Occipital lobe (tissue), 2 donors: Measurements from ENCODE around the gene ETFA. TPM values are rescaled to one million over a fixed set of nuclear protein-coding genes. Genes with fewer than 3 reads are reported as not detected.
"Not testable (repeated sequence)": the region's sequence is repeated elsewhere in the genome, so short reads cannot be mapped to it uniquely, and the experiment has no call there.

Source experiments
- DNase-seq: peaks from one replicate; lab custom pipeline; 2025; lab: John Stamatoyannopoulos, UW
- total RNA-seq: library from RNA; depleted of rRNA; stranded (reverse); fragments of >200 nt; gene quantifications from one replicate; pipeline ENCODE4 v1.2.3, GENCODE V29; 2014

ETFA gene
- total RNA-seq, 1 donor from 2014 or later: 66.3 TPM

DNA sequence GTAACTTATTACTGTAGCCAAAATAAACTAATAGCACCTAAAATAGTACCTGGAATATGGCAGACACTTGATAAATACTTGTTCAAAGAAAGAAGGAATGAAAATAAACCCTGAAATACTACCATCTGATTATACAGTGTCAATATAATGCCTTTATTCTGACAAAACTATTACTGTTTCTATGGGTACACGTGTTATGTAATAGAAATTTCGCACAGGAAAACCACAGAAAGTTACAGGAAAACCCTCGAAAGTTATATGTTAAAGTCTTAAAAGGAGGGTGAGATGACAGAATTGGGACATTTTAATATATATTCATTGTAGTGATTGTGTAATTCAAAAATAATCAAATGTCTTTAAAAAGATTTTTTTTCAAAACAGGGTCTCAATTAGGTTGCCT lies 28.8 kb downstream of the ETFA start:
- no peak for DNase-seq

DNA sequence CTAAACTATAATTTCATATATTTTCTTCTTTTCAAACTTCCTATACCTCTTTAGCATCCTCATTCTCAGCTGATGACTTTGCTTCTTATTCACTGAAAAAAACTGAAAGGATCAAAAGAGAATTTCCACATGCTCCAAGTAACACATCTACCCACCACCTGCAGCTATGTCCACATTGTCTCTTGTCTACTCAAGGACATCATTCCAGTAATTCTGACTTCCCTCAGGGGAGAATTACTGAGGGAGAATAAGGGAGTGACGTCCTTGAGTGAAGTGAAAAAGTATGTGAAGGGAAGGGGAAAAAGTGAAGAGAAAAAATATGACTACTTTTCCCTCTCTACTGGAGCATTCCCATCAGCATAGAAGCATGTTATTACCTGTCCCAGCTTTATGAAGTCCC lies 32.6 kb downstream of the ETFA start:
- no peak for DNase-seq

- no peak for DNase-seq
Measured at GRCh38 chr15:76274821-76275220, 36.4 kb downstream of the ETFA start.

DNA sequence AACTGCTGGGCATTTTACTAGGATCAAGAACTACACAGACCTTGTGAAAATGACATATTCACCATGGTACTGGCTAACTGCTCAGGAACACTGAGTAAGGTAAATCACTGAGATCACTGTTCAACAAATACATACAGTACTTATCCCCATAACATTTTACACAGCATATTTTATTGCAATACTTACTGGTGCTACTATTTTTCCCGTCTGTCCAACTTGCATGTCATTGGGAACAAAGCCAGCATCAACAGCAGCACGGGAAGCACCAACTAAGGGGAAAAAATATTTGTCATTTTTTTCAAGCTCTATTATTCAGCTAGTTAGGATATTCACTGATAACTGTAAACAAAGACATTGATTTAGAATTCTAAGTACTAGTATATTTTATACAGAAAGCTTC lies 37.0 kb downstream of the ETFA start:
- DNase-seq: no peak

GRCh38 chr15:76270876-76271275 lies 40.4 kb downstream of the ETFA start:
- DNase-seq: no peak

DNA sequence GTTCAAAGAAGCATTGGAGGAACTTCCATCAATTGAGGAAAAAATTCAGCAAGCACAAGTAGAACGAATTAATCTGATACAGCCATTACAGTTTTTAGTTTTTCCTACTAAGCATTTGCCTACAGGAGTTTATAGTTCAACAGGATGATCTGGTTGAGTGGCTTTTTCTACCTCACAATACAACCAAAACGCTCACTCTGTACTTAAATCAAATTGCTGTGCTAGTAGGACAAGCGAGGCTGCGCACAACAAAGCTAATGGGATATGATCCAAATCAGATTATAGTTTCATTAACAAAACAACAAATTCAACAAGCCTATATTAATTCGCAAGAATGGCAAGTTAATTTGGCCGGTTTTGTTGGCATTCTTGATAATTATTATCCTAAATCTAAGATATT lies 44.2 kb downstream of the ETFA start:
- DNase-seq: no peak

GRCh38 chr15:76265769-76266168 lies 45.5 kb downstream of the ETFA start:
- DNase-seq: not testable (repeated sequence)

GRCh38 chr15:76260246-76260938 lies 50.9 kb downstream of the ETFA start:
- DNase-seq: no peak

DNA sequence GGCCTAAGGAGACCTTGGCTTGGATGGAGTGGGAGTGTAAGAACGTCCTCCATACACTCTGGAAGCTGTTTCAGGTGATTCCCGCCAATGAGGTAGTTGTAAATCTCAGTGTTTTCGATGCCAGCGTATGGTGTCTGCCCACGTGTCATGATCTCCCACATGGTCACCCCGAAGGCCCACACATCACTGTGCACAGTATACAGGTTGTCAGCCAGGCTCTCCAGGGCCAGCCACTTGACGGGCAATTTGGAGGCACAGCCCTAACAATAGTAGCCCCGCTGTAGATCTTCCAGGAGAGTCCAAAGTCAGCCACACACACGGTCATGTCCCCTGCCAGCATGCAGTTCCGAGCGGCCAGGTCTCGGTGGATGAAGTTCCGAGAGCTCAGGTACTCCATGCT lies 51.9 kb downstream of the ETFA start:
- no peak for DNase-seq

GRCh38 chr15:76258460-76258859 lies 52.8 kb downstream of the ETFA start:
- DNase-seq: no peak

DNA sequence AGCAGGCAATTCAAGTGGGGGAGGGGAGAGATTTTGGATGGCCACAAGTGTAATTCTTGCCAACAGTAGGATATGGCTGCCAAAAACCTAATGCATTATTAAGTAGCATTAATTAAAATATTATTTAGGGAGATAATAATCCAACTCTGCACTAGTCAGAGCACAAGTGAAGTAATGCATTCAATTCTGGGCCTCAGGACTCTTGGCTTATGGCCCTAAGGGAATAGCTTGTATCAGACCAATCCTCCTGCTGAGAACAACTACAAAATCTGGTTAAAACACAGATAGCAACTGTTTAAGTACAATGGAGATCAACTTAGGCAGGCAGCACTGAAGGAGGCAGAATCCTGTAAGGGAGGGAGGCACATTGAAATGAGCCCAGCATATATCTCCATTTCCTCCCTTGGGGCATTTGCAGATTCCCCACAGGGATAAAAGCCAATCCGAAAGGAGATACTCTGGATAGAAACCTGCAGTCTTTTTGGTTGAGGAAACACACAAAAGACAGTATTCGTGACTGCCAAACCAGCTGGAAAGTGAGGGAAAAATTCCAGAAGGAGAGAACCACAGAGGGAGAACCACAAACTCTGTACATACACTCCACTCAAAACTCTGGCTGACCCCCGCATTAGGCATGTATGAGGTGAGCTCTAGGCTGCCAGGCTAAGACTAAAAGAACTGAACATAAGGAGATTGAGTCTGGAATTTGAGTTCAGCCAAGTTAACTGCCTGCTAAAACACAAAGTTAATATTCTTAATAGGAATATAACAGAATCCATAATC lies 57.4 kb downstream of the ETFA start:
- no peak for DNase-seq

DNA sequence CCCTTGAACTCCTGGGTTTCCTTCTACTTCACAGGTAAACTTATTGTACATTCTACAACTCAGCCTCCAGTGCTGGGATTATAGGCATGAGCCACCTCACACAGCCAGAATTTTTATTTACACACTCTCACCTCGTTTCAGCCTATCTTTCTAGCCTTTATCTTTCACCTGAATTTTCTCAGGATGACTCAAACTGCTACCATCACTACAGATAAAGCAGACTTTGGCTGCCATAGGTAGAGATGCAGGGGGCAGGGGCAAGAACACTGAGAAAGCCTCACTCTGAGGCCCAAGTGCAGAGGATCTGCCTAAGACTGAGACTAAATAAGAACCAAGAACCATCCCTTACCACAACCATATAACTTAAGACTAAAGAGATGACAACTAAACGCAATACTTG lies 59.0 kb downstream of the ETFA start:
- DNase-seq: no peak

DNA sequence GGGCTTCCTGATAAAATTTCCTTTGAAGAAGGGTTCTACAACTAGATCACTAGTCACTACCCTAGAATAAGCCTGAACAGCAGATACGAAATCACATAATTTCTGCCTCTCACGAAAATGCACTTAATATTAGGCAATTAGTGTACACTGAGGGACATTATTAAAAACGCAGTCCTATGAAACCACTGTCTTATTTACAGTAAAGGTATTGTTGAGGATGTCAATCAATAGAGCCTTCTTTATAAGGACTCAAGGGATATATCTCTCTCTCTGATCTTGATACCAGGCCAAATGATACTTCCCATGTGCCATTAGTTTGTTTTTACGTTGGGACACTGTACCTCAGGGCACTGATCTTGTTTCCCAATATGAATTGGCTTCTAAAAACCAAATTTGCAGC lies 59.6 kb downstream of the ETFA start:
- no peak for DNase-seq

GRCh38 chr15:76245072-76245610 lies 66.1 kb downstream of the ETFA start:
- DNase-seq: no peak

DNA sequence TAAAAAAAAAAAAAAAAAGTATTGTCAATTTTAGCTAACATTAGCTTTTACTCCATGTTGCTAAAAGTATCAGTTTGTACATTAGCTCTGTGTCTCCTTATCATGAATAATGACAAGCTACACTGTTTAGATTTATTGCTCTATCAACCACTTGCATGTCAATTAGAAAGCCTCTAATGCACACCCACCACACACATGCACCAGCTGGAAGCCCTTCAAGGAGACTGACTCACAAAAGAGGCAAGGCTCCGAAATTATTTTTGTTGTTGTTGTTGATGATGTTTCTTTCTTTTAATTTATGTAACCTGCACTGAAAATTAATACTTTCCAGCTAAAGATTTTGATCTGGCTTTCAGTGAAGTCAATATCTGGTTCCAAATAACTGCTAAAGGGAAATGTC lies 71.5 kb downstream of the ETFA start:
- DNase-seq: no peak

DNA sequence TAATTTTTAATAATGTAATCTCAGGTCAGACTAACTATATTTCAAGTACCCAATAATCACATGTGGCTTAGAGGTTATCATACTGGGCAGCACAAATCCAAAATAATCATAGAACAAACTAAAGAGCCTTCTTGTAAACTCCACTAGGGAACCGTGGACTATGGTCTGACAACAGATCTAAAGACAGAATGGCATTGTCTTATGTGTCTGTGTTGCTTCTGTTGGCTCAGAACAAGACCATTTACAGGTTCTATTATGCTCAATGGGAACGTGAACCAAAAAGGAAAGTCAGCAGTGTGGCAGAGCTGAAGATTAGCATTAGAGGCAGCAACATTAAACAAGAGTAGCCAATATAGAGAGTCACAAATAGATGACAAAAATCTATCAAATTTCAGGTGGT lies 74.9 kb downstream of the ETFA start:
- DNase-seq: no peak

DNA sequence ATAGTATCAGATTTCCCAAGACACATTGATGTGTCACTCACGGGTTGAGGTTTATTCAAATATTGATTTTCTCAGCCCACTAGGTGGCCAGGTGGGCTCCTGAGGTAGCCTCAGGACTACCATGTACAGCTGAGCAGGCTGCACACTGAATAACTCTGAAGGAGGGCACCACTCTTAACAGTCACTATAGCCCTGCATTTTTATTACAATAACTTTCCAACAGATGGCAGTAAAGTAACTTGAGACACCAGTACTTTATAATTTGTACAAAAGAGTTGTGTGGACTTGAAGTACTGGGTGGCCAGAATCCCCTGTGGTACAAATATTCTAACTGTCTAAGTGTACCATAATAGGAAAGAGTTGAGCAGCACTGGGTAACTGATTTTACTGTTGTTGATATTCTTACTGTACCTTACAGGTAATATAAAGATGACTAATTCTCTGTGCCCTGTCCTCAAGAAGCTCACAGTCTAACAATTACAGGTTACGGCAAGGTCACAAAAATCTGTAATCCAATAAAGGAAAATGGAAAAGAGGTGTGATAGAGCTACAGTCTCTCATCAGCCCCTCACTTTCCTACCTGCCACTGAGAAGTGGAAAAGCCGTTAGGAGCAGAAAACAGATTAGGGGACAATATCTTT lies 76.0 kb downstream of the ETFA start:
- DNase-seq: no peak

GRCh38 chr15:76234337-76234889 lies 76.9 kb downstream of the ETFA start:
- no peak for DNase-seq

DNA sequence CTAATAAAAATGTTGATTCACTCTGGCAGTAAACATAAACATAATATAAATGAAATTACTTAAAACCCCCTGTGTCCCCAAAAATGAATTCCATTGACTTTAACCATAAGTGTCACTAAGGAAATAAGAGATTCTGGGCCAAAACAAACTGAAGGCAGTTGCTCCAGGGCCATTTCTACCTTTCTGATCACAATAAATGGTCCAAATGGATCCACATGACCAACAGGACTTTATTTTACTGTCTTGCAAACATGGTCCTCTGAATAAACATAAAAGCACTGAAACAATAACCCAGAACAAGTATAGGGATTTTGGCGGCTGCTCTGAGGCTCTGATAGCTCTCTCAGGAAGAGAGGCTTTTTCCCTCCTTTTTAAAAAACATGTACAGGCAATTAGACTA lies 77.3 kb downstream of the ETFA start:
- no peak for DNase-seq

DNA sequence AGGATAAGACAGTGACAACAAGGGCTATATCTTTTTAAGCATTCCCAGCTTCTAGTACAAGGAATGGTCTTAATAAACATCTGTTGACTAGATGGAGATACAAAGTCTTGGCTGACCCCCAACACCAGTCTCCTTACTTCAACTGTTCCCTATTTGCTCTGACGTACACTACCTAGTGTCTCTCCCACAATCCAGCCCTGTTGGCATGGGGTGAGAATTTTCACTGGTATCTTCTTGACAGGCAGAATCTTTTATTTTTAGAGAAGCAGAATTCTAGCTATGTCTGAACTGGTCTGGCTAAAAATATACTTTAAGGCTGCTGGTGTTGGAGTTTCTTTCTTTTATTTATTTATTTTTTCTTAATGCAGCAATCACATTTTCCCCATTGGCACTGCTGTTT lies 82.0 kb downstream of the ETFA start:
- no peak for DNase-seq

- DNase-seq: no peak
Measured at GRCh38 chr15:76223521-76223920, 87.7 kb downstream of the ETFA start.

GRCh38 chr15:76222159-76222558 lies 89.1 kb downstream of the ETFA start:
- DNase-seq: no peak
